ENCODE results near the gene CCDC74B. TPM values are rescaled to one million over a fixed set of nuclear protein-coding genes. Genes with fewer than 3 reads are reported as not detected.
"Not testable (repeated sequence)": the region's sequence is repeated elsewhere in the genome, so short reads cannot be mapped to it uniquely, and the experiment has no call there.

Gene CCDC74B
- total and polyA plus RNA-seq, 2 of the 8 experiments (the other 6 are each of a cell fraction or from before 2014, with no cell fraction given) = 6.4 to 6.7 TPM

DNA sequence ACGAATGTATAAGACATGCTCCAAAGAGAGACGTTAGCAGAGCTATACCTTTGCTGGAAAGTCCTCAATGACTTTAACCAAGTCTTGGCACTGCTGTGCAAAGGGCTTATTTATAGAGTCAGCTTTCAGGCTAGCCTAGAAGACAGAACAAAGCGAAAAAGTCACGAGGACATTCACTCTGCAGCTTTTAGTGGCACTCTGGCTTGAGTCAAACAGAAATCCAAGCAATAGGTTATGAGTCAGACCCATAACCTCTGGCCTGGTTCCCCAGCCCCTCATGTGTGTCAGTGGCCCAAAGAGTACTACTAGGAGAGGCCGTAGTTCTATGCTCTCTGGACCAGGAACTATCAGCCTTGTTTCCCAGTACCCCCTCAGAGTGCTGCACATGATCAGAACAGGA lies 30.0 kb upstream of the CCDC74B start:
- H4K5ac ChIP-seq (ENCODE audit: insufficient read length, low read depth, low read length); H3K27me3 ChIP-seq (replicated peaks in 1 of 4; ENCODE audit: control insufficient read depth in 3 of 4, extremely low read depth in 1 of 4, insufficient read depth in 3 of 4, low read length in 3 of 4); H4K91ac ChIP-seq (replicated peaks; ENCODE audit: insufficient read length, low read length); H3K4ac ChIP-seq (replicated peaks; ENCODE audit: insufficient read length, low read depth, low read length); H2AFZ ChIP-seq (ENCODE audit: low read length); H3K23ac ChIP-seq (ENCODE audit: insufficient read length); H3K27ac ChIP-seq (ENCODE audit: low read depth, low read length); H3K14ac ChIP-seq (ENCODE audit: insufficient read length); H3K4me3 ChIP-seq (ENCODE audit: extremely low read depth in 1 of 4, insufficient read depth in 2 of 4, low read depth in 3 of 4, low read length in 4 of 4); H3K23me2 ChIP-seq (ENCODE audit: low read depth, low read length); H2AK5ac ChIP-seq (ENCODE audit: low read depth, low read length); FAIRE-seq; H2BK20ac ChIP-seq (ENCODE audit: low read length); H3K56ac ChIP-seq (replicated peaks; ENCODE audit: insufficient read length, low read depth, low read length); H4K8ac ChIP-seq (ENCODE audit: extremely low read depth, insufficient read depth, low read length); H3K4me2 ChIP-seq (ENCODE audit: insufficient read depth in 1 of 2, low read depth in 2 of 2, low read length in 2 of 2); H4K20me1 ChIP-seq (replicated peaks in 1 of 2; ENCODE audit: control insufficient read depth in 1 of 2, insufficient read depth in 2 of 2, low read length in 2 of 2); DNase-seq (ENCODE audit: low read depth in 1 of 2, low spot score in 2 of 2); H3K9ac ChIP-seq (replicated peaks in 1 of 4; ENCODE audit: extremely low read depth in 1 of 4, low read depth in 3 of 4, low read length in 3 of 4); H2BK15ac ChIP-seq (ENCODE audit: low read length); H2BK120ac ChIP-seq (replicated peaks; ENCODE audit: low read depth, low read length); H3K9me3 ChIP-seq (ENCODE audit: insufficient read depth in 2 of 2, low read depth in 1 of 2, low read length in 1 of 2); H3K4me1 ChIP-seq (replicated peaks in 1 of 4; ENCODE audit: control insufficient read depth in 3 of 4, insufficient read depth in 4 of 4, low read length in 3 of 4); H2BK12ac ChIP-seq (ENCODE audit: low read depth, low read length); POLR2A ChIA-PET (ENCODE audit: partially characterized antibody); H3K79me1 ChIP-seq (ENCODE audit: low read depth, low read length); CTCF ChIA-PET (ENCODE audit: partially characterized antibody); H3K18ac ChIP-seq (ENCODE audit: extremely low read depth, low read length); H2BK5ac ChIP-seq (ENCODE audit: low read depth, low read length): not testable (repeated sequence)
- WGBS, 2 experiments (ENCODE audit: extremely low coverage in 1 of 2, insufficient coverage in 1 of 2, insufficient read length in 1 of 2, insufficient replicate concordance in 2 of 2, low coverage in 1 of 2, low lambda C conversion rate in 2 of 2, missing lambda C conversion rate in 1 of 2) = 86% methylated on average over 5 of the region's 5 CpGs; no CpG with 5 or more reads in 1 of the 2 experiments
- Histone ChIP-seq H3K36me3 (ENCODE audit: control insufficient read depth in 2 of 4, insufficient read depth in 4 of 4, low read length in 3 of 4) (peaks cover 5 to 36% (median 14%) of the 10 kb centered on the region in 4 experiments; a peak in 6 of 8 replicates), H3K79me2 (ENCODE audit: control insufficient read depth in 1 of 2, insufficient read depth in 2 of 2, low read length in 2 of 2) (peaks cover 4 to 43% of the 10 kb centered on the region in 2 experiments; a peak in 3 of 4 replicates)

All from H1 (cell line).